Adrenal gland (tissue), 5 donors: ENCODE data around the gene GPRC5A.

Experiments
- CTCF ChIP-seq, 6 experiments: fragments of 450-650 bp in 4 of 6; fragments of 200-600 bp in 2 of 6; sonication (generic) in 1 of 6; IDR thresholded peaks; 1 replicate in 5 of 6; 2 replicates in 1 of 6; pipeline versions ENCODE4 v1.5.1 to v1.8.0; 2016 to 2021; ENCODE audit warnings: antibody characterized with exemption in 6 of 6, mild to moderate bottlenecking in 2 of 6, moderate library complexity in 1 of 6
- POLR2A ChIP-seq, 2 donors: fragments of 450-650 bp; IDR thresholded peaks; one replicate each; pipeline ENCODE4 v1.6.1; 2017; ENCODE audit warnings: antibody characterized with exemption in 2 of 2, mild to moderate bottlenecking in 2 of 2, moderate library complexity in 1 of 2
- donor health status: DM: no; HTN: no; CAD: no.

DNA sequence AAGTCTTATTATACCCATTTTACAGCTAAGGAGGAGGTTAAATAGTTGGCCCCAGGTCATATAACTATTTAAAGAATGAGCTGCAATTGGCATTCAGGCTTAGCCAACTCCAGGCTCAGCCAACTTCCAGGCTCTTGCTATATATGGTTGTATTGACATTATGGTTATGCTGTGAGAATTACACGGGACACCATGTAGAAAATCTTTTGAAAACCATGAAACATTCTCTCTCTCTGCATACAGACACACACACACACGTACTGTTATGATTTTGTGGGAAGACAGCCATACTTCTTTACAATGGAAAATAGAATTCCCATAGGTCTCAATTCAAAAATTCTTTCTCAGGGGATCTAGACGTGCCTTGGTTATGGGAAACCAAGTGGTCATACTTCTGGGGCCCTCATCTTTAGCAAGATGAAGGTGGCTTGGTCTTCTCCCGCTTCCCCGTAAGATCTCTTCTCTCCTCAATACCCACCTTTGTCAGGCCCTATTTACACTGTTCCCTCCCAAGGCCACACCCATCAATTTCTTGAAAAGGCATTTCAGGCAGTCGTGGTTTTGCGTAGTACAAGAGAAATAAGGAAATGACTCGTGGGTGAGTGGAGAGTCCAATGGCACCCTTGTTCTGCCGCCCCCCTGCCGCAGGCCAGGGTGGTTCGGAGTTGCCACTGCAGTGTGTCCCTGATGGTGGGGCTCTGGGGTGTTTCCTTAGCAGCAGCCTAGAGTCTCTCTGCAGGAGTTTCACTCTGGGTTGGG, 10.0 kb upstream of the GPRC5A start:
- no peak for TF ChIP-seq POLR2A (IDR thresholded peaks at IDR 0.05)
- no peak for TF ChIP-seq CTCF (IDR thresholded peaks at IDR 0.05)
